Nephron (organoid): ENCODE data around the gene ATP4A.
A peak's percentile ranks its signal among the peaks of the same experiment; 100 is the strongest.

Experiments used
- H3K27ac Mint-ChIP-seq, 3 experiments: 2 replicates each; pipeline ENCODE4 v1.8.0; 2020; ENCODE audit warnings: mixed read lengths in 3 of 3, mild to moderate bottlenecking in 2 of 3, moderate library complexity in 1 of 3
- H3K27me3 Mint-ChIP-seq: 2 replicates; pipeline ENCODE4 v1.8.0; 2021; ENCODE audit warnings: low read depth, mild to moderate bottlenecking, moderate library complexity, mixed read lengths
- H3K36me3 Mint-ChIP-seq: 2 replicates; pipeline ENCODE4 v1.8.0; 2020; ENCODE audit warnings: low read depth, mixed read lengths
- H3K4me1 Mint-ChIP-seq: 2 replicates; pipeline ENCODE4 v1.8.0; 2020; ENCODE audit warnings: mixed read lengths
- H3K4me3 Mint-ChIP-seq, 3 experiments: 2 replicates each; pipeline ENCODE4 v1.8.0; 2020; ENCODE audit warnings: mild to moderate bottlenecking in 3 of 3, mixed read lengths in 3 of 3, moderate library complexity in 2 of 3
- H3K9me3 Mint-ChIP-seq: 2 replicates; pipeline ENCODE4 v1.8.0; 2020; ENCODE audit warnings: mixed read lengths
- CTCF ChIP-seq, 3 experiments: fragments of 200-600 bp; sonication (generic); IDR thresholded peaks; one replicate each; pipeline ENCODE4 v1.5.0; 2021; ENCODE audit warnings: antibody characterized with exemption in 3 of 3; ENCODE audit not compliant: unreplicated experiment in 3 of 3

The ATP4A gene

GRCh38 chr19:35559281-35559659 is 4.2 kb downstream of the ATP4A start:
- H3K4me3 Mint-ChIP-seq = peak overlapping the region in 1 of 3 experiments; percentile 33
- no peak for TF ChIP-seq CTCF (IDR thresholded peaks at IDR 0.05; ENCODE audit: unreplicated experiment in 3 of 3)

GRCh38 chr19:35558400-35559280 is 4.8 kb downstream of the ATP4A start:
- H3K4me1 Mint-ChIP-seq = peaks cover 5% of the 10 kb centered on the region
- peaks cover 80% of the 10 kb centered on the region for H3K27me3 Mint-ChIP-seq

More at GRCh38 chr19:35559281-35559659, 4.2 kb downstream of the ATP4A start:
- H3K36me3 Mint-ChIP-seq = no peaks in the 10 kb centered on the region
- no peaks in the 10 kb centered on the region for H3K9me3 Mint-ChIP-seq
- peaks cover 75% of the 10 kb centered on the region for H3K27me3 Mint-ChIP-seq
- peaks cover 5% of the 10 kb centered on the region for H3K4me1 Mint-ChIP-seq
- no peak overlapping the region for H3K27ac Mint-ChIP-seq

DNA sequence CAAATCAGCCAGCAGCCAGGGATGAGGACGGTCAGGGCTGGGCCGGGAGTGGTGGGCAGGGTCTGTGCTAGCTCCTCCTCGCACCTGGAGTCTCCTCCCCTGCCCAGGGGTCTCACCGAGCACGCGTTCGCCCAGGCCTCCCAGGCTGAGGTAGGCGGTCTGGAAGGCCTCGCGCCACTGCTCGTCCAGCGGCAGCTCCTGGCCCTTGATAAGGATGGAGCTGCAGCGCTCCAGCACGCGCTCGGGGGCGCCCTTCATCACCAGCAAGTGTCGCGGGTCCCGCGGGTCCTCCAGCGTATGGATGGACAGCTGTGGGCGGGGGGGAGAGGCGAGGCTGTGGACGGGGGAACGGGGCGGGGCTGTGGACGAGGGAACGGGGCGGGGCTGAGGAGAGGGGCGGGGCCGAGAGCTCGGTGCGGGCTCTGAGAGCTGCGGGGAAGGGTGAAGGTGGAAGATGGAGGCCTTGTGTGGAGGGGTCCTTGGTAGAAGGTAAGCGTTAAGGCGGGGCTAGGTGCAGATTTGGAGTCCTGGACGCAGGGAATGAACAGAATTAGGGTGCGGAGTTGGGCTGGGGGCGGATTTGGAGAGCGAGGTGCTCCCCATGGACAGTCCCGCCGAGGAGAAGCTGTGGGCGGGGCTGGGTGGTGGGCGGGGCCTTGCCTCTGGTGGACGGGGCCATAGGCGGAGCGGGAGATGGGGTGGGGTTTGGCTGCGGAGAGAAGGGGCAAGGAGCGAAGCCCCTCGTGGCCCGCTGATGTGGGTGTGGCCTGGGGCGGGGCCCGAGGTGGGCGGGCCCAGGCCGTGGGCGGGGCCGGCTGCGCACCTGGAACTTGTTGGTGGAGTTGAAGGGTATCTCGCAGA is 5.7 kb downstream of the ATP4A start:
- H3K36me3 Mint-ChIP-seq = no peaks in the 10 kb centered on the region
- no peaks in the 10 kb centered on the region for H3K9me3 Mint-ChIP-seq
- no peak overlapping the region for H3K27ac Mint-ChIP-seq
- H3K4me1 Mint-ChIP-seq = peaks cover 5% of the 10 kb centered on the region
- H3K4me3 Mint-ChIP-seq = peak overlapping the region; percentile 79 to 84 (median 79)
- peaks cover 79% of the 10 kb centered on the region for H3K27me3 Mint-ChIP-seq
- TF ChIP-seq CTCF (IDR thresholded peaks at IDR 0.05; ENCODE audit: unreplicated experiment in 3 of 3) = no peak

More at GRCh38 chr19:35558400-35559280, 4.8 kb downstream of the ATP4A start:
- H3K4me3 Mint-ChIP-seq = peak overlapping the region in 2 of 3 experiments; percentile 28 to 33
- no peaks in the 10 kb centered on the region for H3K9me3 Mint-ChIP-seq
- no peak overlapping the region for H3K27ac Mint-ChIP-seq
- H3K36me3 Mint-ChIP-seq = no peaks in the 10 kb centered on the region
- TF ChIP-seq CTCF (IDR thresholded peaks at IDR 0.05; ENCODE audit: unreplicated experiment in 3 of 3) = no peak

DNA sequence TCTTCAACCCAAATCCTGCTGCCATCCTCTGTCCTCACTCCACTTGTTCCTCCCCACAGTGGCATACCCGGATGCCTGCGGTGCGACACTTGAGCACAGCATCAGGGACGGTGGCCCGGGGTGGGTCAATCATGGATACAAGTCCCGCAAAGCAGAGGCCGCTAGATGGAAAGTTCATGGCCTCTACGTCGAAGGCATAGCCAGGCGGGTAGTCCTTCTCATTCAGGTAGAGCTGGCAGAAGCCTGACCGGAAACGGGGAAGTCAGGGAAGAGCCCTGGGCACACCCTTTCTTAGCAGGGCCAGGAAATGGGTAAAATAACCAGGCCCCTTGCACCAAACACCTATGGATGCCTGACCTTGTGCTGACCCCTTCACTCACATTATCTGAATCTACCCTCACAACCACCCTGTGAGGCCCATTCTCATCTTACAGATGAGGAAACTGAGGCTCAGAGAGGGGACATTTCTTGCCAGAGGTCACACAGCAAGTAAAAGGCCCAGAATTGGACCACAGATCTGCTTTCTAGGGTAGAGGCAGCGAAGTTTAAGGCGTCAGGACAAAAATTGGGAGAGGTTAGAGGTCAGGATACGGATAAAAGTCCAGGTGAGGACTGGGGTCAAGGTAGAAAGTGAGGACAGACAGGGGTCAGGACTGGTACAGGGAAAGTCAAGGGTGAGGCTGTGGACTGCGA is 6.5 kb downstream of the ATP4A start:
- Mint-ChIP-seq H3K36me3 (no peaks in the 10 kb centered on the region), H3K4me1 (peaks cover 5% of the 10 kb centered on the region), H3K9me3 (no peaks in the 10 kb centered on the region), H3K4me3 (peak overlapping the region; percentile 54 to 84 (median 79)), H3K27ac (no peak overlapping the region), H3K27me3 (peaks cover 71% of the 10 kb centered on the region)
- TF ChIP-seq CTCF (IDR thresholded peaks at IDR 0.05; ENCODE audit: unreplicated experiment in 3 of 3) = no peak

GRCh38 chr19:35556025-35556590 is 7.3 kb downstream of the ATP4A start:
- TF ChIP-seq CTCF (IDR thresholded peaks at IDR 0.05; ENCODE audit: unreplicated experiment in 3 of 3) = no peak
- Mint-ChIP-seq H3K27me3 (peaks cover 62% of the 10 kb centered on the region), H3K4me1 (peaks cover 5% of the 10 kb centered on the region), H3K4me3 (peak overlapping the region; percentile 26 to 48 (median 47)), H3K36me3 (no peaks in the 10 kb centered on the region), H3K9me3 (no peaks in the 10 kb centered on the region), H3K27ac (no peak overlapping the region)
